ENCODE data around the gene CROCC.

- no peak for TF ChIP-seq POLR2AphosphoS5 (IDR thresholded peaks at IDR 0.05; ENCODE audit: low read depth, low read length)
- TF ChIP-seq REST (IDR thresholded peaks at IDR 0.05; ENCODE audit: insufficient read depth in 1 of 2, low read depth in 2 of 2, low read length in 2 of 2) = no peak
- no peak for TF ChIP-seq TAF1 (IDR thresholded peaks at IDR 0.05; ENCODE audit: borderline replicate concordance, insufficient read depth, low read length)
- no peak for TF ChIP-seq SIN3A (IDR thresholded peaks at IDR 0.05; ENCODE audit: borderline replicate concordance, insufficient read depth, low read length)
Measured at GRCh38 chr1:16918371-16918770, 3.4 kb upstream of the CROCC start.

All from PFSK-1 (cell line).